ENCODE data around the gene ACTN1. TPM values are rescaled to one million over a fixed set of nuclear protein-coding genes. Genes with fewer than 3 reads are reported as not detected.
A peak's percentile ranks its signal among the peaks of the same experiment; 100 is the strongest.

Gene ACTN1
- total RNA-seq, 1 donor, result 447 TPM

GRCh38 chr14:68863610-68864360 lies 115.3 kb downstream of the ACTN1 start:
- Histone ChIP-seq H3K27me3 (ENCODE audit: insufficient read depth, low read length) (no peaks in the 10 kb centered on the region), H3K9me3 (ENCODE audit: low read depth, low read length) (no peaks in the 10 kb centered on the region), H3K79me2 (ENCODE audit: insufficient read depth, low read length) (no peaks in the 10 kb centered on the region), H2AFZ (ENCODE audit: low read length) (no peak overlapping the region), H3K36me3 (ENCODE audit: insufficient read depth, low read length) (peaks cover 12% of the 10 kb centered on the region), H3K4me1 (ENCODE audit: insufficient read depth, low read length) (no peaks in the 10 kb centered on the region), H3K27ac (ENCODE audit: low read depth, low read length) (no peak overlapping the region), H3K4me3 (ENCODE audit: insufficient read depth, low read length) (no peak overlapping the region), H4K20me1 (ENCODE audit: insufficient read depth, low read length) (no peaks in the 10 kb centered on the region), H3K4me2 (ENCODE audit: insufficient read depth, low read length) (no peak overlapping the region)
- no peak for DNase-seq (ENCODE audit: insufficient read length, low spot score, missing footprints)
- no peak for TF ChIP-seq CTCF (IDR thresholded peaks at IDR 0.05; ENCODE audit: extremely low read depth, low read depth, low read length)

GRCh38 chr14:68862954-68863594 lies 116.0 kb downstream of the ACTN1 start:
- Histone ChIP-seq H3K4me3 (ENCODE audit: insufficient read depth, low read length) (no peak overlapping the region), H3K36me3 (ENCODE audit: insufficient read depth, low read length) (peaks cover 12% of the 10 kb centered on the region), H3K27me3 (ENCODE audit: insufficient read depth, low read length) (no peaks in the 10 kb centered on the region), H3K4me1 (ENCODE audit: insufficient read depth, low read length) (no peaks in the 10 kb centered on the region), H2AFZ (ENCODE audit: low read length) (no peak overlapping the region), H3K4me2 (ENCODE audit: insufficient read depth, low read length) (no peak overlapping the region), H3K27ac (ENCODE audit: low read depth, low read length) (no peak overlapping the region), H3K79me2 (ENCODE audit: insufficient read depth, low read length) (no peaks in the 10 kb centered on the region), H4K20me1 (ENCODE audit: insufficient read depth, low read length) (no peaks in the 10 kb centered on the region), H3K9me3 (ENCODE audit: low read depth, low read length) (no peaks in the 10 kb centered on the region)
- TF ChIP-seq CTCF (IDR thresholded peaks at IDR 0.05; ENCODE audit: extremely low read depth, low read depth, low read length), result peak; percentile 82
- DNase-seq (ENCODE audit: insufficient read length, low spot score, missing footprints), result peak; percentile 90

- H3K4me1 ChIP-seq (ENCODE audit: insufficient read depth, low read length), result no peaks in the 10 kb centered on the region
- no peaks in the 10 kb centered on the region for H3K27me3 ChIP-seq (ENCODE audit: insufficient read depth, low read length)
- H2AFZ ChIP-seq (ENCODE audit: low read length), result no peak overlapping the region
- DNase-seq (ENCODE audit: insufficient read length, low spot score, missing footprints), result peak; percentile 45
- no peak for TF ChIP-seq CTCF (IDR thresholded peaks at IDR 0.05; ENCODE audit: extremely low read depth, low read depth, low read length)
- no peak overlapping the region for H3K4me2 ChIP-seq (ENCODE audit: insufficient read depth, low read length)
- H3K79me2 ChIP-seq (ENCODE audit: insufficient read depth, low read length), result no peaks in the 10 kb centered on the region
- H3K4me3 ChIP-seq (ENCODE audit: insufficient read depth, low read length), result no peak overlapping the region
- peaks cover 12% of the 10 kb centered on the region for H3K36me3 ChIP-seq (ENCODE audit: insufficient read depth, low read length)
- H4K20me1 ChIP-seq (ENCODE audit: insufficient read depth, low read length), result no peaks in the 10 kb centered on the region
- H3K9me3 ChIP-seq (ENCODE audit: low read depth, low read length), result no peaks in the 10 kb centered on the region
- H3K27ac ChIP-seq (ENCODE audit: low read depth, low read length), result no peak overlapping the region
Observed at GRCh38 chr14:68860771-68861170, 118.3 kb downstream of the ACTN1 start.

- H3K9me3 ChIP-seq (ENCODE audit: low read depth, low read length), result no peaks in the 10 kb centered on the region
- H3K27me3 ChIP-seq (ENCODE audit: insufficient read depth, low read length), result no peaks in the 10 kb centered on the region
- peaks cover 6% of the 10 kb centered on the region for H3K36me3 ChIP-seq (ENCODE audit: insufficient read depth, low read length)
- DNase-seq (ENCODE audit: insufficient read length, low spot score, missing footprints), result peak; percentile 34
- H3K4me3 ChIP-seq (ENCODE audit: insufficient read depth, low read length), result no peak overlapping the region
- no peaks in the 10 kb centered on the region for H4K20me1 ChIP-seq (ENCODE audit: insufficient read depth, low read length)
- no peaks in the 10 kb centered on the region for H3K79me2 ChIP-seq (ENCODE audit: insufficient read depth, low read length)
- no peak overlapping the region for H3K27ac ChIP-seq (ENCODE audit: low read depth, low read length)
- H3K4me1 ChIP-seq (ENCODE audit: insufficient read depth, low read length), result peaks cover 4% of the 10 kb centered on the region
- H2AFZ ChIP-seq (ENCODE audit: low read length), result no peak overlapping the region
- no peak overlapping the region for H3K4me2 ChIP-seq (ENCODE audit: insufficient read depth, low read length)
- no peak for TF ChIP-seq CTCF (IDR thresholded peaks at IDR 0.05; ENCODE audit: extremely low read depth, low read depth, low read length)
Observed at GRCh38 chr14:68857516-68858070, 121.5 kb downstream of the ACTN1 start.
